Body of pancreas (tissue), 4 donors: Measurements from ENCODE around the gene MATN1.

Experiments used
- POLR2A ChIP-seq, 3 donors: fragments of 450-650 bp; IDR thresholded peaks; one replicate each; pipeline ENCODE4 v1.6.1; 2016; ENCODE audit warnings: antibody characterized with exemption in 3 of 3, mild to moderate bottlenecking in 2 of 3
- TF ChIP-seq, protein P1 (sequence below), 7 experiments: fragments of 450-650 bp in 4 of 7; fragments of 200-600 bp in 3 of 7; sonication (generic) in 3 of 7; IDR thresholded peaks; one replicate each; pipeline ENCODE4 v1.5.1; 2016 to 2019; ENCODE audit warnings: antibody characterized with exemption in 7 of 7

DNA sequence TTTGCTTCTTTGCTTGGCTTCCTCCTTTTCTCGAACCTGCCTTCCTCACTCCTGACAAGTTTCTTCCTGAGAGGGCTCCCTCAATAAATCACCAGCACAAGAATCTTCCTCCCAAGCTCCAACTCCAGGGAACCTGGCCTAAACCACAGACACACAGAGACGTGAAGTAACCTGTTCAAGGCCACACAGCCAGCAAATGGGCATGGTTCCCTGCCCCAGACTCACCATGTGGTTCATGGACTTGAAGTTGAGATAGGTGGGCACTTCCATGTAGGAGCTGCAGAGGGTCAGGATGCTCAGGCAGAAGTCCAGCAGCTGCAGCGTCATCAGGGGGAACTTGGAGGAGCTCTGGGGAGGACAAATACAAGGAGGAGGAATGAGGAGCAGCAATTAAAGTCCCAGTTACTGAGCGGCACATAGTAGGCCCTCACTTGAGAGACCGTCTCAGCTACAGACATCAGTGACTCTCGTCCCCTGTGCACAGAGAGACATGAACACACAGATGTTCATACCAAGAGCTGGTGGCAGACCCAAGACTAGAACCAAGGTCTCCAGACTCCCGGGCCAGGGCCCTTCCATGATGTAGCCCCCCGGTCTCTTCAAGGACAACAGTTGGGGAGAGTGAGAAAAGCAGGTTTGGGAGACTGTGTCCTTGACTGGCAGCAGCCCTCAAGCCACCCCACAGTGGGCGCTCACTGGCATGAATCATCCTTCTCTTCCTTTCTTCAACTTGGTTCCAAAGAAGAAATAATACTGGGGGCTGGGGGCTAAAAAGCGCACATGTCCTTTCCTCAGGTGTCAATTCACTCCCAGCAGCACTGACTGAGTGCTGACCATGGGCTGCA, 15.6 kb upstream of the MATN1 start:
- TF ChIP-seq, protein P1, sequence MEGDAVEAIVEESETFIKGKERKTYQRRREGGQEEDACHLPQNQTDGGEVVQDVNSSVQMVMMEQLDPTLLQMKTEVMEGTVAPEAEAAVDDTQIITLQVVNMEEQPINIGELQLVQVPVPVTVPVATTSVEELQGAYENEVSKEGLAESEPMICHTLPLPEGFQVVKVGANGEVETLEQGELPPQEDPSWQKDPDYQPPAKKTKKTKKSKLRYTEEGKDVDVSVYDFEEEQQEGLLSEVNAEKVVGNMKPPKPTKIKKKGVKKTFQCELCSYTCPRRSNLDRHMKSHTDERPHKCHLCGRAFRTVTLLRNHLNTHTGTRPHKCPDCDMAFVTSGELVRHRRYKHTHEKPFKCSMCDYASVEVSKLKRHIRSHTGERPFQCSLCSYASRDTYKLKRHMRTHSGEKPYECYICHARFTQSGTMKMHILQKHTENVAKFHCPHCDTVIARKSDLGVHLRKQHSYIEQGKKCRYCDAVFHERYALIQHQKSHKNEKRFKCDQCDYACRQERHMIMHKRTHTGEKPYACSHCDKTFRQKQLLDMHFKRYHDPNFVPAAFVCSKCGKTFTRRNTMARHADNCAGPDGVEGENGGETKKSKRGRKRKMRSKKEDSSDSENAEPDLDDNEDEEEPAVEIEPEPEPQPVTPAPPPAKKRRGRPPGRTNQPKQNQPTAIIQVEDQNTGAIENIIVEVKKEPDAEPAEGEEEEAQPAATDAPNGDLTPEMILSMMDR (IDR thresholded peaks at IDR 0.05), result no peak
- no peak for TF ChIP-seq POLR2A (IDR thresholded peaks at IDR 0.05)
